ENCODE data around the gene KRTAP5-7. TPM values are rescaled to one million over a fixed set of nuclear protein-coding genes. Genes with fewer than 3 reads are reported as not detected.

Gene KRTAP5-7
- total and polyA plus RNA-seq, 2 donors (not counting 3 experiments of a cell fraction or from before 2014, with no cell fraction given) = 0.07 TPM; not detected in 1

DNA sequence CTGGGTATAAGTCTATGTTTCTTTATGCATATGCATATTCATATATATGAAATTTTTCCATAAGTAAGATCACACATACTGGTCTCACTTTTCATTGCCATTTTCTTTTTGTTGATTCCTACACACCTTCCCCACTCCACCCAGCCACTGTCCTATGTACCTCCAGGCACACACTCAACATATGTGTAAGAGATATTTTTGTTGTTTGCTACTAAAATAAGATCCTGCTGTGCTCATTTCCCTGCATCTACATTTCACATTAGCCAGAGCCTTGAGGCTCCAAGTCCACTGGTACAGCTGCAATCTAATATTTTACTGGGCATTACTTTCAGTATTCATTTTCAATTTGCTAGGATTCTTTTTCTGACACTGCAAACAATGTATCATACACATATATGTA is 30.2 kb downstream of the KRTAP5-7 start:
- no peak for TF ChIP-seq EZH2 (IDR thresholded peaks at IDR 0.05; ENCODE audit: borderline replicate concordance, low read depth, low read length, severe bottlenecking)
- no peak for TF ChIP-seq GATA2 (IDR thresholded peaks at IDR 0.05; ENCODE audit: insufficient read depth, insufficient read length, low read depth, low read length)
- TF ChIP-seq, protein P1, sequence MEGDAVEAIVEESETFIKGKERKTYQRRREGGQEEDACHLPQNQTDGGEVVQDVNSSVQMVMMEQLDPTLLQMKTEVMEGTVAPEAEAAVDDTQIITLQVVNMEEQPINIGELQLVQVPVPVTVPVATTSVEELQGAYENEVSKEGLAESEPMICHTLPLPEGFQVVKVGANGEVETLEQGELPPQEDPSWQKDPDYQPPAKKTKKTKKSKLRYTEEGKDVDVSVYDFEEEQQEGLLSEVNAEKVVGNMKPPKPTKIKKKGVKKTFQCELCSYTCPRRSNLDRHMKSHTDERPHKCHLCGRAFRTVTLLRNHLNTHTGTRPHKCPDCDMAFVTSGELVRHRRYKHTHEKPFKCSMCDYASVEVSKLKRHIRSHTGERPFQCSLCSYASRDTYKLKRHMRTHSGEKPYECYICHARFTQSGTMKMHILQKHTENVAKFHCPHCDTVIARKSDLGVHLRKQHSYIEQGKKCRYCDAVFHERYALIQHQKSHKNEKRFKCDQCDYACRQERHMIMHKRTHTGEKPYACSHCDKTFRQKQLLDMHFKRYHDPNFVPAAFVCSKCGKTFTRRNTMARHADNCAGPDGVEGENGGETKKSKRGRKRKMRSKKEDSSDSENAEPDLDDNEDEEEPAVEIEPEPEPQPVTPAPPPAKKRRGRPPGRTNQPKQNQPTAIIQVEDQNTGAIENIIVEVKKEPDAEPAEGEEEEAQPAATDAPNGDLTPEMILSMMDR (IDR thresholded peaks at IDR 0.05; ENCODE audit: extremely low read depth in 1 of 2, insufficient read depth in 1 of 2, low read depth in 1 of 2, low read length in 2 of 2) = no peak
- no peak for TF ChIP-seq JUN (IDR thresholded peaks at IDR 0.05; ENCODE audit: borderline replicate concordance, insufficient read depth, insufficient read length, low read depth)
- TF ChIP-seq POLR2A (IDR thresholded peaks at IDR 0.05; ENCODE audit: low read depth, low read length) = no peak
- TF ChIP-seq FOS (IDR thresholded peaks at IDR 0.05; ENCODE audit: borderline replicate concordance, insufficient read depth, low read length) = no peak
- no peak for TF ChIP-seq POLR2AphosphoS5 (IDR thresholded peaks at IDR 0.05; ENCODE audit: insufficient read depth, low read depth, low read length)
- TF ChIP-seq, protein P2, sequence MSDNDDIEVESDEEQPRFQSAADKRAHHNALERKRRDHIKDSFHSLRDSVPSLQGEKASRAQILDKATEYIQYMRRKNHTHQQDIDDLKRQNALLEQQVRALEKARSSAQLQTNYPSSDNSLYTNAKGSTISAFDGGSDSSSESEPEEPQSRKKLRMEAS (IDR thresholded peaks at IDR 0.05; ENCODE audit: insufficient read depth, insufficient read length) = no peak
- no peak for TF ChIP-seq MYC (IDR thresholded peaks at IDR 0.05; ENCODE audit: low read depth, low read length)
- Histone ChIP-seq H3K27me3 (ENCODE audit: control insufficient read depth in 2 of 2, insufficient read depth in 2 of 2, low read length in 2 of 2) (peaks cover 0 to 1% of the 10 kb centered on the region in 2 experiments), H3K79me2 (ENCODE audit: control insufficient read depth, insufficient read depth, low read length) (no peaks in the 10 kb centered on the region), H3K4me1 (ENCODE audit: control insufficient read depth, extremely low read depth, insufficient read depth, low read length) (no peaks in the 10 kb centered on the region), H3K9me1 (replicated peaks; ENCODE audit: control insufficient read depth, extremely low read depth, insufficient read depth, low read length) (no peaks in the 10 kb centered on the region), H3K4me2 (ENCODE audit: insufficient read depth, low read length) (no peak overlapping the region), H3K36me3 (ENCODE audit: control insufficient read depth in 2 of 2, extremely low read depth in 1 of 2, insufficient read depth in 2 of 2, low read length in 2 of 2) (no peaks in the 10 kb centered on the region), H3K4me3 (replicated peaks in 1 of 3; ENCODE audit: insufficient read depth in 1 of 3, low read depth in 1 of 3, low read length in 3 of 3) (no peak overlapping the region), H3K9ac (replicated peaks; ENCODE audit: extremely low read depth, insufficient read depth, low read length) (no peak overlapping the region), H4K20me1 (replicated peaks; ENCODE audit: control insufficient read depth, extremely low read depth, insufficient read depth, low read length) (no peaks in the 10 kb centered on the region), H3K9me3 (replicated peaks; ENCODE audit: control insufficient read depth, insufficient read depth, low read length) (no peaks in the 10 kb centered on the region), H2AFZ (ENCODE audit: low read depth, low read length) (no peak overlapping the region), H3K27ac (ENCODE audit: insufficient read depth, low read depth, low read length) (no peak overlapping the region)
- dilution Hi-C loops (cut with MboI; ENCODE audit: extremely low pct_ligation_motif_present, low sequenced_read_pairs) = no loop called here
- intact Hi-C loops (cut with micrococcal nuclease) = no loop called here
- no peak for DNase-seq (ENCODE audit: low read depth, low spot score)
- ChIA-PET POLR2A (no interaction called here), CTCF (interaction anchor here (0.9 kb wide), 1 partner anchor 8 kb away, joined by 3 read pairs; the partner anchor contains the start of gene KRTAP5-10)
- no peak for FAIRE-seq
- BruUV-seq (replicated peaks) = no TSS peak

Data from endothelial cell of umbilical vein (primary cell).